HG03571 (cell line): ENCODE data around the gene NIP7.
"Not testable (repeated sequence)": the region's sequence is repeated elsewhere in the genome, so short reads cannot be mapped to it uniquely, and the experiment has no call there.

Source experiments
- ATAC-seq: cut with Tn5 transposase; IDR thresholded peaks from one replicate; pipeline ENCODE4 v1.9.1; 2021; ENCODE audit not compliant: unreplicated experiment

The NIP7 gene

DNA sequence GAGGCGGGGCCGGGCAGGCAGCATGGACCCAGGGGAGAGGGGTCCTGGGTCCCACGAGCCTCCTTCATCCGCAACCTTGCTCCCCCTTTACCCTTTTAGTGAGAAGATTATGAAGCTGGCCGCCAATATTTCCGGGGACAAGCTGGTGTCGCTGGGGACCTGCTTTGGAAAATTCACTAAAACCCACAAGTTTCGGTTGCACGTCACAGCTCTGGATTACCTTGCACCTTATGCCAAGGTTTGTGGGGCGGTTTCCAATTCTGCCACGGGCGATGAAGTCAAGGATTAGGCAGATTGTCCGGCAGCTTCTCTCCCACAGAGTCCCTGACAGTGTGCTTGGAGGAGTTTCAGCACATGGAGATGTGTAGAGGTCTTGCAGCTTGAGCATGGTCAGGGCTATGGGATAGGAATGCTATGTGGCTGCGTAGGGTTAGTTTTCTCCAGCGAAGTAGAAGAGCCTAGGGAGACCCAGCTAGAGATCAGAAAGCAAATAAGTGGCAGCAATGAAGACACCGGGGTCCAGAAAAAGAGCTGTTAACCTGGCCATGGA, 598 bp downstream of the NIP7 start:
- ATAC-seq = no peak

DNA sequence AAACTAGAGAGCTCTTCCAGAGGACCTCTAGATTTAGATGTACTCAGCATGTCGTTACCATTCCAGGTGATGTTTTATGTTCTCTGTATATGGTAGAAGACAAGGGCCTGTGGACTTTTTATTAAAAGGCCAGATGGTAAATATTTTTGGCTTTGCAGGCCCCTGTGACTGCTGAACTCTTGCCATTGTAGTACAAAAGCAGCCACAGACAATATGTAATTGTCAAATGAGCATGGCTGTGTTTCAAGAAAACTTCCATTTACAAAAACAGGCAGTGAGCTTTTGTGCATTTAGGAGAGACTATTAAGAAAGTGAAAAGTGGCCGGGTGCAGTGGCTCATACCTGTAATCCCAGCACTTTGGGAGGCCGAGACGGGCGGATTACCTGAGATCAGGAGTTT, 4.6 kb downstream of the NIP7 start:
- ATAC-seq = no peak

- ATAC-seq = no peak
These were observed 6.4 kb downstream of the NIP7 start for GRCh38 chr16:69345923-69346322.

GRCh38 chr16:69346683-69347082, 7.1 kb downstream of the NIP7 start:
- no peak for ATAC-seq

DNA sequence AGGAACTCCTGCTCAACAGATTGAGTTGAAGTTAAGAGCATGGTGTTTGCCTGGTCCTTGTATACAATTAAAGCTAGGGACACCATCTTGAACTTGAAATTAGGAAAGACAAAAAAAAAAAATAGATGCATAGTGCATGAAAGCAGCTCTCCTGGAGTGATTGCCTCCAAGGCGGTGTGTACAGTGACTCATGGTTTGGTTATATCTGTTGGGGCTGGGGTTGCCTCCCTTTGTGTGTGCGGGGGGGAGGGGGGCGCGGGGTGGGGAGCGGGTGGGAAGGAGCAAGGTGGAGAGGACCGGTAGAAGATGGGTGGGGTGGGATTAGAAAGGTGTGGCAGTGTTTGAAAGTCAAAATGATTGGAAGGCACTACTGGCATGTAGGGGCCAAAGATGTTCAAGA, 8.7 kb downstream of the NIP7 start:
- ATAC-seq = no peak

DNA sequence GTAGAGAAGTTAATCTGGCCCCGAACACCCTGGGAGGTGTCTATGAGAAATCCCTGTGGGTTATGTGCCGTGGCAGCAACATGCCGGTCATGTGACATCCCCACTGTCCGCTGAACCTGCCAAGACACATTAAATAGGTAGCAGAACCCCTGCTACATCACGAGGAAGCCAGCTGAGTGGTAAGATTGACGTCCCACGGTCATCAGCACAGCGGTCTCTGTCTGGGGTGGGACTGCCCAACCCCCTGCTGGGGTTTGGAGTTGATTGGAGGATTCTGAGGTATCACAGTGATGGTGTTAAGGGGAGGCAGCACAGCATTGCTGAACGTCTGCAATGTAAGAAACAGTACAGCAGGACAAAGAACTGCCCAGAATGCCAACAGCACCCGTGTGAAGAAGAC, 10.0 kb downstream of the NIP7 start:
- no peak for ATAC-seq

GRCh38 chr16:69350536-69351133, 11.1 kb downstream of the NIP7 start:
- ATAC-seq = no peak

GRCh38 chr16:69351309-69352027, 11.9 kb downstream of the NIP7 start, which contains the start of gene TMED6:
TSS of gene TMED6 (minus strand) at chr16:69351786. CDS start at chr16:69351753, 33 bp downstream.
- no peak for ATAC-seq

GRCh38 chr16:69360070-69360469, 20.5 kb downstream of the NIP7 start:
- not testable (repeated sequence) for ATAC-seq

DNA sequence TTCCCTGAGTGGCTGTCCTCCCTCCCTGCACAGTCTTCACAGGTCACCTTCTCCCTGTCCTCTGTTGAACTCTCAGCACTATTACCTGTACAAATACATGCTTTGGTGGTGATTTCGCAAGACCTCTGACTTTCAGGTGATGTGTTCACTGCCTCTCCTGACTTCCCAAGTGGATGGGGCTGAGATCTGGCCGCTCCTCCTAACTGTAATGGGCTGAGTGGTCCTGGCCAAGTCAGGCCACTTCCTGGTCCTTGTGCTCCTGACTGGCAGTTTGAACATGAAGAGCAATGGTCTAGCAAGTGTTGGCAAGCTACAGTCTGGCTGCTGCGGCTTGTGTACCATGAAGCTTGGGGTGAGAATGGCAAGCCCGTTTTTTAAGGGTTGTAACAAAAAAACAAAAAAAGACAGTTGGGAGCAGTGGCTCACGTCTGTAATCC, 23.7 kb downstream of the NIP7 start:
- no peak for ATAC-seq

DNA sequence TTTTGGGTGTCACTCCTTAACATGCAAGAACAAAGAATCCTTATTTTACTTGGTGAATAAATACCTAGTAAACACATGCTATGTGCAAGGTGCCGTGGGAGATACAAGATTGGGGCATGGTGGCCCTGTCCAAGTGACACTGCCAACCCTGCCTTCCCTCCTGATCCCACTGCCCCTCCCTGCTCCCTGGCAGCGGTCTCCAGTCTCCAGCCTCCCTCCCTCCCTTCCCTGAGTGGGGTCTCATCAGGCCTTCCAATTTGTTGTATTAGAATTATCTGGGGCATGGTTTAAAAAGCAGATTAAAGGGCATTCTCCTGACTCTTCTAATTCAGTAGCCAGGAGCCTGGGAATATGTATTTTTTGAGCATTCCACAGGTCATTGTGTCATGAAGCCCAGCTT, 24.5 kb downstream of the NIP7 start:
- ATAC-seq = no peak

GRCh38 chr16:69365901-69366300, 26.3 kb downstream of the NIP7 start:
- ATAC-seq = no peak

GRCh38 chr16:69366431-69366830, 26.9 kb downstream of the NIP7 start:
- ATAC-seq = no peak

DNA sequence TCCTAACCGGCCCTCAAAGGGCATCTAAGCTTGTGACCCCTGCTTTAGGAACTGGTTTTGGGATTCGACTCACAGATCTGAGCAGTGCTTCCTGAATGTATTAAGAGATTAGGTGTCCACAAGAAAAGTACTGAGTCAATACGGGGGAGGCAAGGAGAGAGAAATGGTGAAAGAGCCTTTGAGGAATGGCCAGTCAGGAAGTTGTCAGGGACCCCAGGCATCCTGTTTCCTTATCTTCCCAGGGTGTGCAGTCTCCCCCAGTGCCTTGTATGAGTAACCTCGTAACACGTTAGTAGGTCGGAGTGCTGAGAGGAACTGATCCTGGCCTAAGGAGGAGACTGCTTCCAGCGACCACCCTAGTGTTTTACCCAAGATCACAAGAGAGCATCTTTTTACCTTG, 28.4 kb downstream of the NIP7 start:
- ATAC-seq = no peak

GRCh38 chr16:69368866-69369265, 29.3 kb downstream of the NIP7 start:
- no peak for ATAC-seq

GRCh38 chr16:69371564-69371963, 32.0 kb downstream of the NIP7 start:
- ATAC-seq = no peak

DNA sequence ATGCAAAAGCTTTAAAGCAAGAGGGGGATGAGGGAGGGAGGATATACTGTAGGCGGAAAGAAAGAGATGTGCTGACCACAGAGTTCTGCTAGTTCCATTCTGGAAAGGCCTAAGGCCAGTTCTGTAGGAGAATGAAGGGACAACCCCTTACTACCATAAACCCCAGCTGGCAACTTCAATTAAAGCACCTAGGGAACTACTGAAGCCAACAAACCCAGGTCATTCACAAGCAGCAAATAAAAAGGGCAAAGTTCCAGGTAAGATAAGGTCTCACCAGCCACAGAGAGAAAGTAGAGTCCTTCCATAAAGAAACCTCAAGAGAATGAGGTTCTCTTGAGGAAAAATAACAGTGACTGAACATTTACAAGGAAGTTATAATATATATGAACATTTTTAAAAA, 33.4 kb downstream of the NIP7 start:
- ATAC-seq = no peak

- ATAC-seq = no peak
These were observed 37.0 kb downstream of the NIP7 start for GRCh38 chr16:69376393-69377059.

DNA sequence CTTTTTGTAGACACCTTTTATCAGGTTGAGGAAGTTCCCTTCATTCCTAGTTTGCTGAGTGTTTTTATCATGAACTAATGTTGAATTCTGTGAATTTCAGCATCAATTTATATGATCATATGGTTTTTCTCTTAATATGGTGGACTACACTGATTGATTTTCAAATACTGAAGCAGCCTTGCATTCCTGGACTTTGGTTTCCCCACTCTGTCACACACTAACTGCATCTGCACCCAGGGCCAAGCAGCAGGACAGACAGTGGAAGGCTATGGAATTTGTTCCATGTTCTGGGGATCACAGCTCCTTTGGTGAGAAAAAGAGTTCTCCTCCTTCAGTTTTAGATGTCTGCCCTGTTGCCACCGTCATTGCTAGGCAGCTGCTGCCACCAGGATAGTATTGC, 38.5 kb downstream of the NIP7 start:
- ATAC-seq = no peak

DNA sequence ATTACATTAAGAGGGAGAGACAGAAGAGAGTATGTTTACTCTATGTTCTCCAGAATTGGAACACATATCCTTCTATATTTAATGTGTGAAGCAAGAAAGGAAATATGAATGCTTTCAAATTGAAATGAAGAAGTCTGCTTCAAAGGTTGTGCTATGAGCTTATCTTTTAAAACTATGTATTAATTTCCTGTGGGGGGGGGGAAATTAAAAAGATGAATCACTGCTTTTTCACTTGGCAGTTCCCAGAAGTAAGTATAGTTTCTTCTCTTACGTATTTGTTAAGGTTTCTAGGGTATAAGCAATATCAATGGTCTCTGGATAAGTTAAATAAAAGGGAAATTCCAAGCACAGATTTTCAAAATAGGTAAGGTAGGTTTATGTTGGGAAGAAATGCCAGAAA, 39.2 kb downstream of the NIP7 start:
- no peak for ATAC-seq

- ATAC-seq = no peak
These were observed 41.7 kb downstream of the NIP7 start for GRCh38 chr16:69381231-69381630.

- no peak for ATAC-seq
These were observed 42.8 kb downstream of the NIP7 start for GRCh38 chr16:69382421-69382820.
